Islet of Langerhans (tissue), 1 donor: ENCODE results near the gene STAG2.

Experiments
- FAIRE-seq: peaks from one replicate; lab custom pipeline; 2011; peaks lifted over from hg19 to GRCh38; lab: Jason Lieb, UNC

STAG2 gene

GRCh38 chrX:123975180-123975579 lies 13.7 kb downstream of the STAG2 start:
- no peak for FAIRE-seq

- FAIRE-seq = peak; percentile 92
Observed at GRCh38 chrX:123976706-123977316, 15.3 kb downstream of the STAG2 start.

- peak; percentile 62 for FAIRE-seq
Observed at GRCh38 chrX:123983240-123983639, 21.7 kb downstream of the STAG2 start.

GRCh38 chrX:123986377-123986776 lies 24.9 kb downstream of the STAG2 start:
- FAIRE-seq = no peak

GRCh38 chrX:123988423-123989111 lies 27.1 kb downstream of the STAG2 start:
- FAIRE-seq = no peak

- no peak for FAIRE-seq
Observed at GRCh38 chrX:123989235-123989634, 27.7 kb downstream of the STAG2 start.

GRCh38 chrX:123990169-123990568 lies 28.7 kb downstream of the STAG2 start:
- no peak for FAIRE-seq

- FAIRE-seq = no peak
Observed at GRCh38 chrX:123990602-123991001, 29.1 kb downstream of the STAG2 start.

GRCh38 chrX:123993326-123993725 lies 31.8 kb downstream of the STAG2 start:
- no peak for FAIRE-seq

- no peak for FAIRE-seq
Observed at GRCh38 chrX:123993904-123994635, 32.6 kb downstream of the STAG2 start.

GRCh38 chrX:123994730-123995129 lies 33.2 kb downstream of the STAG2 start:
- FAIRE-seq = peak; percentile 51

GRCh38 chrX:124001581-124001980 lies 40.1 kb downstream of the STAG2 start:
- no peak for FAIRE-seq

- FAIRE-seq = no peak
Observed at GRCh38 chrX:124005228-124005627, 43.7 kb downstream of the STAG2 start.

GRCh38 chrX:124010157-124010556 lies 48.7 kb downstream of the STAG2 start:
- peak; percentile 62 for FAIRE-seq

GRCh38 chrX:124010566-124010965 lies 49.1 kb downstream of the STAG2 start:
- no peak for FAIRE-seq

GRCh38 chrX:124015721-124016120 lies 54.2 kb downstream of the STAG2 start:
- no peak for FAIRE-seq

- FAIRE-seq = no peak
Observed at GRCh38 chrX:124016825-124017224, 55.3 kb downstream of the STAG2 start.

GRCh38 chrX:124018023-124018422 lies 56.5 kb downstream of the STAG2 start:
- peak; percentile 95 for FAIRE-seq

- no peak for FAIRE-seq
Observed at GRCh38 chrX:124023838-124024238, 62.3 kb downstream of the STAG2 start.

GRCh38 chrX:124026529-124026928 lies 65.0 kb downstream of the STAG2 start:
- peak; percentile 47 for FAIRE-seq

GRCh38 chrX:124028182-124028581 lies 66.7 kb downstream of the STAG2 start:
- FAIRE-seq = no peak

GRCh38 chrX:124030520-124030919 lies 69.0 kb downstream of the STAG2 start:
- no peak for FAIRE-seq

GRCh38 chrX:124033821-124034220 lies 72.3 kb downstream of the STAG2 start:
- no peak for FAIRE-seq
